Neuronal stem cell (in vitro differentiated cells): Measurements from ENCODE around the gene ZMYND11.

Experiments used
- DNase-seq: peaks from one replicate; pipeline ENCODE4 v3.0.0-alpha.2; 2013; ENCODE audit warnings: low spot score
- H2AFZ ChIP-seq: one replicate; pipeline ENCODE4 v1.6.1; 2013; ENCODE audit warnings: mild to moderate bottlenecking, low read length, inconsistent platforms
- H2AK5ac ChIP-seq: 2 replicates; pipeline ENCODE4 v1.6.1; 2013; ENCODE audit warnings: low read depth, mild to moderate bottlenecking, inconsistent platforms, low read length, moderate library complexity, mixed read lengths
- H2BK120ac ChIP-seq: 2 replicates; pipeline ENCODE4 v1.6.1; 2013; ENCODE audit warnings: low read depth, mild to moderate bottlenecking, inconsistent platforms, low read length, moderate library complexity, mixed read lengths
- H2BK12ac ChIP-seq: one replicate; pipeline ENCODE4 v1.6.1; 2013; ENCODE audit warnings: low read length, inconsistent platforms
- H2BK15ac ChIP-seq: 2 replicates; pipeline ENCODE4 v1.6.1; 2013; ENCODE audit warnings: mild to moderate bottlenecking, low read length, inconsistent platforms, mixed read lengths
- H2BK5ac ChIP-seq: one replicate; pipeline ENCODE4 v1.6.1; 2013; ENCODE audit warnings: inconsistent platforms, mild to moderate bottlenecking, low read length, moderate library complexity
- H3K14ac ChIP-seq: one replicate; pipeline ENCODE4 v1.6.1; 2013; ENCODE audit warnings: low read length, inconsistent platforms
- H3K18ac ChIP-seq: 2 replicates; pipeline ENCODE4 v1.6.1; 2013; ENCODE audit warnings: low read length, inconsistent platforms
- H3K23ac ChIP-seq: 2 replicates; pipeline ENCODE4 v1.6.1; 2013; ENCODE audit warnings: low read depth, mild to moderate bottlenecking, mixed read lengths, low read length, inconsistent platforms; ENCODE audit not compliant: poor library complexity
- H3K27ac ChIP-seq: replicated peaks from 3 replicates; pipeline ENCODE4 v1.5.1; 2013; ENCODE audit warnings: low read length, inconsistent platforms
- H3K27me3 ChIP-seq, 3 experiments: 2 replicates each; pipeline ENCODE4 v1.6.1; 2013; ENCODE audit warnings: low read length in 3 of 3, mild to moderate bottlenecking in 2 of 3, inconsistent platforms in 1 of 3, low read depth in 1 of 3, mixed read lengths in 1 of 3, moderate library complexity in 1 of 3; ENCODE audit not compliant: control insufficient read depth in 3 of 3, insufficient read depth in 3 of 3
- H3K36me3 ChIP-seq, 2 donors: replicated peaks in 1 of 2; 2 replicates each; pipeline ENCODE4 v1.6.1; 2013; ENCODE audit warnings: low read length in 2 of 2; ENCODE audit not compliant: control insufficient read depth in 2 of 2, insufficient read depth in 2 of 2
- H3K4ac ChIP-seq: 2 replicates; pipeline ENCODE4 v1.6.1; 2013; ENCODE audit warnings: inconsistent platforms, mild to moderate bottlenecking, low read length, moderate library complexity
- H3K4me1 ChIP-seq, 2 donors: 1 replicate in 1 of 2; 2 replicates in 1 of 2; pipeline ENCODE4 v1.6.1; 2013; ENCODE audit warnings: low read length in 2 of 2, low read depth in 1 of 2; ENCODE audit not compliant: control insufficient read depth in 2 of 2, insufficient read depth in 1 of 2
- H3K4me2 ChIP-seq: one replicate; pipeline ENCODE4 v1.6.1; 2013; ENCODE audit warnings: mild to moderate bottlenecking, low read length, inconsistent platforms; ENCODE audit not compliant: insufficient read depth, poor library complexity, severe bottlenecking
- H3K4me3 ChIP-seq, 2 donors: 2 replicates each; pipeline ENCODE4 v1.5.1; 2013; ENCODE audit warnings: low read length in 2 of 2, mild to moderate bottlenecking in 2 of 2, inconsistent platforms in 1 of 2, moderate library complexity in 1 of 2
- H3K79me1 ChIP-seq: one replicate; pipeline ENCODE4 v1.6.1; 2013; ENCODE audit warnings: low read depth, mild to moderate bottlenecking, inconsistent platforms, low read length, moderate library complexity
- H3K9ac ChIP-seq: one replicate; pipeline ENCODE4 v1.6.1; 2013; ENCODE audit warnings: mild to moderate bottlenecking, low read depth, low read length, inconsistent platforms; ENCODE audit not compliant: poor library complexity
- H3K9me3 ChIP-seq, 2 donors: replicated peaks in 1 of 2; 2 replicates each; pipeline versions ENCODE3 to v1.6.1; 2013; ENCODE audit warnings: low read length in 2 of 2, mild to moderate bottlenecking in 2 of 2, inconsistent platforms in 1 of 2, low read depth in 1 of 2, mixed read lengths in 1 of 2, moderate library complexity in 1 of 2; ENCODE audit not compliant: control insufficient read depth in 2 of 2, insufficient read depth in 1 of 2
- H4K8ac ChIP-seq: one replicate; pipeline ENCODE4 v1.6.1; 2013; ENCODE audit warnings: low read depth, mild to moderate bottlenecking, inconsistent platforms, low read length, moderate library complexity
- H4K91ac ChIP-seq: one replicate; pipeline ENCODE4 v1.6.1; 2013; ENCODE audit warnings: low read length, low read depth, mild to moderate bottlenecking, inconsistent platforms; ENCODE audit not compliant: poor library complexity
- WGBS, 2 donors: extraction: QIAGEN DNeasy Blood & Tissue Kit; methylation state at CpG; one replicate each; pipeline ENCODE4 v1.1.7; 2013; ENCODE audit warnings: missing lambda C conversion rate in 2 of 2, mixed read lengths in 1 of 2; ENCODE audit not compliant: insufficient read length in 2 of 2, insufficient replicate concordance in 1 of 2; ENCODE audit errors: extremely low coverage in 2 of 2; 5-methylcytosine and 5-hydroxymethylcytosine counted together

Gene ZMYND11

DNA sequence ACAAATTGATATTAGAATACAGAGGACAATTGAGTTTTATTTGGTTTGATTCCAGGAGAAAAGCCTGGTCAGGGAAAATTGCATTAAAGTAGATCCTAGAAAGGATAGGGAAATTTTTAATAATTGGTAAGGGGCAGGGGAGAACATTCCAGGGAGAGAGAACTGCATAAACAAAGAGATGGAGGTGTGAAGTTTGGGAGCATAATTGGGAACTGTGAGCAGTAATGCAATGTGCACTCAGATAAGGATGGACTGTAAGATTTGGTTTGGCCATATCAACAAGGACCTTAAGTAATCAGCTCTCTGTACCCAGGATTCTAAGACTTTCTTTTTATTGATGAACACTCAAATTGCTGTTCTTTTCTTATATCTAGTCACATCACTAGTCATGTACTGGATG lies 41.4 kb downstream of the ZMYND11 start:
- no peak overlapping the region for H4K8ac ChIP-seq
- H3K9me3 ChIP-seq, result no peaks in the 10 kb centered on the region
- no peak overlapping the region for H3K4me2 ChIP-seq
- H2AFZ ChIP-seq, result no peak overlapping the region
- no peak overlapping the region for H3K27ac ChIP-seq
- H3K14ac ChIP-seq, result no peak overlapping the region
- DNase-seq, result no peak
- no peak overlapping the region for H2BK12ac ChIP-seq
- no peak overlapping the region for H3K4me3 ChIP-seq
- no peak overlapping the region for H4K91ac ChIP-seq
- no peaks in the 10 kb centered on the region for H3K4me1 ChIP-seq
- H3K36me3 ChIP-seq, result peaks cover 2 to 26% of the 10 kb centered on the region in 2 donors
- no peak overlapping the region for H3K4ac ChIP-seq
- H3K79me1 ChIP-seq, result peaks cover 1% of the 10 kb centered on the region
- no peak overlapping the region for H2BK5ac ChIP-seq
- H2BK15ac ChIP-seq, result no peak overlapping the region
- H3K23ac ChIP-seq, result no peak overlapping the region
- no peak overlapping the region for H3K9ac ChIP-seq
- H3K18ac ChIP-seq, result no peak overlapping the region
- H3K27me3 ChIP-seq, result no peaks in the 10 kb centered on the region
- H2BK120ac ChIP-seq, result no peak overlapping the region
- H2AK5ac ChIP-seq, result no peak overlapping the region

DNA sequence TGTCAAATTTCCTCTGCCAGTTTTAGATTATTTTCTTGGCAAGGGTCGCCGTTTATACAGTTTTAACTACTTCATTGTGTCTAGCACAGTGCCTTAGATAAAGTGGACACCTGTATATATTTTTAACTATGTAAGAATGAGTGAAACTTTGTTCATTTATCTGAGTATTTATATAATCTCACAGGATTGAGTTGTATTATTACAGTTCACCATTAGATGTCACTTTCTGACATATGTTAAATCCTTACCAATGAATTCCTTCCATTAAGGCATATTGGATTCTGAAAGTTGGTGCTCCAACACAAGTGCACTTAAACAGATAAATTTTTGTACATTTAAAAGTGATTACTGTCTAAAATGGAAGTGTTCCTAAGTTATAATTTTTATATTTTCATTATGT lies 43.0 kb downstream of the ZMYND11 start:
- H3K9me3 ChIP-seq, result peaks cover 0 to 2% of the 10 kb centered on the region in 2 donors
- H3K4ac ChIP-seq, result no peak overlapping the region
- H2BK12ac ChIP-seq, result no peak overlapping the region
- H4K8ac ChIP-seq, result no peak overlapping the region
- H3K36me3 ChIP-seq, result peaks cover 4 to 40% of the 10 kb centered on the region in 2 donors
- H4K91ac ChIP-seq, result no peak overlapping the region
- no peak overlapping the region for H2BK5ac ChIP-seq
- no CpG with 5 or more reads among the region's 2 CpGs for WGBS, 2 donors
- H2AFZ ChIP-seq, result no peak overlapping the region
- H3K27ac ChIP-seq, result no peak overlapping the region
- no peak overlapping the region for H3K9ac ChIP-seq
- H3K18ac ChIP-seq, result no peak overlapping the region
- H3K23ac ChIP-seq, result no peak overlapping the region
- no peak overlapping the region for H2BK120ac ChIP-seq
- peaks cover 1% of the 10 kb centered on the region for H3K79me1 ChIP-seq
- H3K4me1 ChIP-seq, result no peaks in the 10 kb centered on the region
- no peak overlapping the region for H3K4me2 ChIP-seq
- H2AK5ac ChIP-seq, result no peak overlapping the region
- no peak for DNase-seq
- no peak overlapping the region for H3K4me3 ChIP-seq
- no peak overlapping the region for H2BK15ac ChIP-seq
- H3K14ac ChIP-seq, result no peak overlapping the region
- no peaks in the 10 kb centered on the region for H3K27me3 ChIP-seq

DNA sequence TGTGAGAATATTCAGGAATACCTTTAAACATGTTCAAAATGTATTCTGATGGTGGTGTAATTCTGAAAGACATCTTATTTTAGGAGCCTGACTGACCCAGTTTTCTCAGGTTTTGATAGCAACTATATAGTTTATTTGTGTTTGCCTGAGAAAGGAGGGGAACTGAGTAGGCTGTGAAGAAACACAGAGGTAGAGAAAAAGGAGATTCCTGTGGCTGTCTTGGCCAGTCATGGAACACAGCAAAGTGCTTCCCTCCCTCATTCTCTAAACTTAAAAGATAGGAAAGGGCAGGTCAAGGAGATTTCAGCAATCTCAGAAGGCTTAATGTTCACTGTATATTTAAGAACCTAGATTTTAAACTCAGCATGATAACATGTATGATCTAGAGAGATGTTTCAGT lies 43.5 kb downstream of the ZMYND11 start:
- H3K79me1 ChIP-seq, result peaks cover 1% of the 10 kb centered on the region
- H3K9ac ChIP-seq, result no peak overlapping the region
- H2BK12ac ChIP-seq, result no peak overlapping the region
- H3K4me1 ChIP-seq, result no peaks in the 10 kb centered on the region
- no peak for DNase-seq
- H3K4ac ChIP-seq, result no peak overlapping the region
- no peak overlapping the region for H2AFZ ChIP-seq
- peaks cover 1 to 7% of the 10 kb centered on the region in 2 donors for H3K9me3 ChIP-seq
- peaks cover 6 to 45% of the 10 kb centered on the region in 2 donors for H3K36me3 ChIP-seq
- H2BK15ac ChIP-seq, result no peak overlapping the region
- no peak overlapping the region for H2BK5ac ChIP-seq
- no peak overlapping the region for H2AK5ac ChIP-seq
- no peak overlapping the region for H3K27ac ChIP-seq
- H4K8ac ChIP-seq, result no peak overlapping the region
- H3K27me3 ChIP-seq, result no peaks in the 10 kb centered on the region
- H3K23ac ChIP-seq, result no peak overlapping the region
- H3K4me2 ChIP-seq, result no peak overlapping the region
- H4K91ac ChIP-seq, result no peak overlapping the region
- H3K14ac ChIP-seq, result no peak overlapping the region
- no peak overlapping the region for H2BK120ac ChIP-seq
- no peak overlapping the region for H3K18ac ChIP-seq
- no peak overlapping the region for H3K4me3 ChIP-seq

DNA sequence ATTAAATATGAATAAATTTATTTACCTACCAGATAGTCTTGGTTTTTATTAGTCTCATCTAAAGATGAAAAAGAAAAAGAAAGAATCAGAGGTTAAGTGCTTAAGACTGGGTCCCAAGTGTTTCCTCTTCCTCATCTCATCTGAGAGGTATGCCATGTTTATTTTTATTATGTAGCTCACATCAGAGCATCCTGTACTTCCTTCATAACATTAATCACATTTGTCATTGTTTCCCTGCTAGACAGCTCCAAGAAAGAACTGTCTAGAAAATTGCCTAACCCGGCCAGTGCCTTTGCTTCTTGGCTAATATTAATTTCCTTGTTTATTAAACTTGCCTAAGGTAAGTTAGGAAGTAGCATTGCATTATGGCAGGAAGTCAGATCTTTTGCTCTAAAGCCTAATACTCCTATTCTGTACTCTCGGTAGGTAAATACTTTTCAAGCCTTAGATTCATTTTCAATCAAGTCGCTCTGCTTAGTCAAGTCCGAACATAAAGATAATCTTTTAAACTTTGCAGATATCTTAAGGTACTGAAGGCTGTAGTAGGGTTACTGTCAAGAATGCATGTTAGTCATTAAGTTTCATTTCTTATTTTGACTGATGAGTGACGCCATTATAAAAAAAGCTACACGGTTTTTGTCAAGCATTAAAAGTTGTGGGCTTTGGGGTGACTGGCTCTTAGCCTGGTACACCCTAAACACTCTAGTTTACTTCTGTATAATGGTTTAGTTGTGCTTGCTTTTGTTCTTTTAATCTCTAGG lies 47.4 kb downstream of the ZMYND11 start:
- H4K91ac ChIP-seq, result no peak overlapping the region
- no peak overlapping the region for H3K9ac ChIP-seq
- H3K36me3 ChIP-seq, result peaks cover 9 to 65% of the 10 kb centered on the region in 2 donors
- H3K14ac ChIP-seq, result no peak overlapping the region
- no peak overlapping the region for H3K27ac ChIP-seq
- H3K4ac ChIP-seq, result no peak overlapping the region
- no peak overlapping the region for H4K8ac ChIP-seq
- no peak overlapping the region for H3K18ac ChIP-seq
- H2AFZ ChIP-seq, result no peak overlapping the region
- no CpG with 5 or more reads among the region's 6 CpGs for WGBS, 2 donors
- H2BK12ac ChIP-seq, result no peak overlapping the region
- DNase-seq, result no peak
- H3K4me3 ChIP-seq, result no peak overlapping the region
- H3K27me3 ChIP-seq, result no peaks in the 10 kb centered on the region
- no peak overlapping the region for H2BK15ac ChIP-seq
- H2BK120ac ChIP-seq, result no peak overlapping the region
- H3K4me1 ChIP-seq, result no peaks in the 10 kb centered on the region
- no peak overlapping the region for H3K4me2 ChIP-seq
- no peak overlapping the region for H3K23ac ChIP-seq
- no peak overlapping the region for H2AK5ac ChIP-seq
- peaks cover 6 to 25% of the 10 kb centered on the region in 2 donors for H3K9me3 ChIP-seq
- no peak overlapping the region for H2BK5ac ChIP-seq
- peaks cover 1% of the 10 kb centered on the region for H3K79me1 ChIP-seq
